Stimulated activated naive CD8-positive, alpha-beta T cell treated with anti-CD3 and anti-CD28 coated beads, Interleukin-15, Interleukin-2, amounts not matched to agents 100 U/mL and 50 U/mL, for 24 hours (primary cell): Measurements from ENCODE around the gene COBLL1.
A peak's percentile ranks its signal among the peaks of the same experiment; 100 is the strongest.

Experiments
- ATAC-seq: fragments of 150-1000 bp; cut with Tn5 transposase; one replicate; pipeline ENCODE4 v1.10.0; 2021
- DNase-seq: peaks from one replicate; pipeline ENCODE4 v3.0.0; 2021

Gene COBLL1

GRCh38 chr2:164784376-164784775 is 57.2 kb downstream of the COBLL1 start:
- DNase-seq (no peak), ATAC-seq (no peak)

GRCh38 chr2:164782323-164782722 is 59.3 kb downstream of the COBLL1 start:
- ATAC-seq (no peak), DNase-seq (no peak)

GRCh38 chr2:164781394-164781793 is 60.2 kb downstream of the COBLL1 start:
- ATAC-seq (no peak), DNase-seq (no peak)

- DNase-seq (no peak), ATAC-seq (no peak)
Observed at GRCh38 chr2:164780611-164781178, 60.9 kb downstream of the COBLL1 start.

- DNase-seq (no peak), ATAC-seq (no peak)
Observed at GRCh38 chr2:164779383-164780057, 62.1 kb downstream of the COBLL1 start.

- DNase-seq (no peak), ATAC-seq (no peak)
Observed at GRCh38 chr2:164778723-164779122, 62.9 kb downstream of the COBLL1 start.

GRCh38 chr2:164777847-164778461 is 63.7 kb downstream of the COBLL1 start:
- DNase-seq (no peak), ATAC-seq (no peak)

GRCh38 chr2:164773635-164774034 is 68.0 kb downstream of the COBLL1 start:
- no peak for DNase-seq
- no peak for ATAC-seq

- no peak for DNase-seq
- ATAC-seq: no peak
Observed at GRCh38 chr2:164773091-164773490, 68.5 kb downstream of the COBLL1 start.

GRCh38 chr2:164771897-164772296 is 69.7 kb downstream of the COBLL1 start:
- no peak for ATAC-seq
- DNase-seq: no peak

- ATAC-seq (no peak), DNase-seq (no peak)
Observed at GRCh38 chr2:164770421-164770916, 71.2 kb downstream of the COBLL1 start.

GRCh38 chr2:164766954-164767320 is 74.7 kb downstream of the COBLL1 start:
- DNase-seq: no peak
- ATAC-seq: no peak

GRCh38 chr2:164766216-164766953 is 75.2 kb downstream of the COBLL1 start:
- DNase-seq (no peak), ATAC-seq (no peak)

GRCh38 chr2:164764996-164765395 is 76.6 kb downstream of the COBLL1 start:
- DNase-seq (no peak), ATAC-seq (no peak)

GRCh38 chr2:164764474-164764873 is 77.1 kb downstream of the COBLL1 start:
- ATAC-seq: no peak
- DNase-seq: no peak

- ATAC-seq (no peak), DNase-seq (no peak)
Observed at GRCh38 chr2:164763431-164763830, 78.2 kb downstream of the COBLL1 start.

- no peak for DNase-seq
- ATAC-seq: peak; percentile 55
Observed at GRCh38 chr2:164761737-164762460, 79.7 kb downstream of the COBLL1 start.

GRCh38 chr2:164761201-164761600 is 80.4 kb downstream of the COBLL1 start:
- DNase-seq: peak; percentile 10

GRCh38 chr2:164760179-164760578 is 81.4 kb downstream of the COBLL1 start:
- DNase-seq: no peak
- no peak for ATAC-seq

More at GRCh38 chr2:164761201-164761600, 80.4 kb downstream of the COBLL1 start:
- peak; percentile 61 for ATAC-seq

GRCh38 chr2:164757934-164758695 is 83.5 kb downstream of the COBLL1 start:
- ATAC-seq: no peak
- DNase-seq: no peak

GRCh38 chr2:164756773-164757172 is 84.8 kb downstream of the COBLL1 start:
- no peak for ATAC-seq
- DNase-seq: no peak
